Activated naive CD4-positive, alpha-beta T cell (primary cell): ENCODE data around the gene TMEM263.
"Not testable (repeated sequence)": the region's sequence is repeated elsewhere in the genome, so short reads cannot be mapped to it uniquely, and the experiment has no call there.

ENCODE experiments used
- DNase-seq, 4 experiments: peaks; one replicate each; lab custom pipeline; 2025; lab: John Stamatoyannopoulos, UW

TMEM263 gene

DNA sequence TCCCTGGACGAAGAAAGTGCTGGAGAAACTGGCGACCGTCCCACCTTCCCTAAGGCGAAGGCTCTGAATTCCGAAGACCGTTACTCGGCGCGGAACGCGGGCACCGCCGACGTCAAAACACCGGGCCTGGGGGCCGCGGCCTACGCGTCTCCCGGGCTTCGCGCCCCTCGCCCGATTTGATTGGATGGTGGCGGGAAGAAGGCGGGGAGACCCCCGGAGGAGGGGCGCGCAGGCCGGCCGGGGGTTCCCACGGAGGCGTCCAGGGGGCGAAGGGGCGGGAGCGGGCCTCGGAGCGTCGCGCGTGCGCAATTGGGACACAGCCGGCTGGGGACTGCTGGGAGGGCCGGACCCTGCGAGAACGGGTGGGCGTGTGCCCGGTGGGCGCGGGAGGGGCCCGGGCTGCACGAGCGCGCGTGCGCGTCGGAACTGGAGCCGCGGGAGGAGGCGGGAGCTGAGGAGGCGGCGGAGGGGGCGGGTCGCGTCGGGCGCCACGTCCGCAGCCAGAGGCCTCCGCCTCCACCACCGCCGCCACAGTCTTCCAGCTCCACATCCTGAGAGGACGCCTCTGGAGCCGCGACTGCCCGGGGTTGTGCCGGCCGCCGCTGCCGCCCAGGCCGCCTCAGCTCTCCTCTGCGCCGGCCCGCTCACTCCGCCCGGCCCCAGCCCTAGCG is at the start of gene TMEM263:
TMEM263 (plus strand) TSS at position 531 of the 671 bp plus-strand sequence. CDS start 11,210 bp downstream, outside the sequence.
- peak; percentile 65 to 86 (median 73) for DNase-seq

DNA sequence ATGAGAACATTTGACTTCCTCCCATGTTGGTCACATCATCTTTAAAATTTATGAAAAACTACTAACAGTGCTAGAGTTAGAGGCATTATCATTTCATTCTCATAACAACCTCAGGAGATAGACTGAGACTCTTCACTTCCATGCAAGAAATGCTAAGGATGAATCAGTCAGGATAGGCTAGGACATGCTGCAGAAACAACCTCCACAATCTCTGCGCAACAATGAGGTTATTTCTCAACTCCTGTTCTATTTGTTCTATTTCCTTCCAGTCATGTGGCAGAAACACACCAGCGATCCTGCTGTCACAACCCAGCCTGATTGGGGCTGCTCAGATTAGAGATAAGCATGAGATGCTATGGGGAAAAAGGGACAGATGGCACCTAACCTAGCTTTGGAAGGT is 49.0 kb upstream of the TMEM263 start:
- no peak for DNase-seq

- DNase-seq = no peak
These were observed 48.3 kb upstream of the TMEM263 start for GRCh38 chr12:106907411-106907810.

GRCh38 chr12:106907846-106908245 is 47.9 kb upstream of the TMEM263 start:
- no peak for DNase-seq

DNA sequence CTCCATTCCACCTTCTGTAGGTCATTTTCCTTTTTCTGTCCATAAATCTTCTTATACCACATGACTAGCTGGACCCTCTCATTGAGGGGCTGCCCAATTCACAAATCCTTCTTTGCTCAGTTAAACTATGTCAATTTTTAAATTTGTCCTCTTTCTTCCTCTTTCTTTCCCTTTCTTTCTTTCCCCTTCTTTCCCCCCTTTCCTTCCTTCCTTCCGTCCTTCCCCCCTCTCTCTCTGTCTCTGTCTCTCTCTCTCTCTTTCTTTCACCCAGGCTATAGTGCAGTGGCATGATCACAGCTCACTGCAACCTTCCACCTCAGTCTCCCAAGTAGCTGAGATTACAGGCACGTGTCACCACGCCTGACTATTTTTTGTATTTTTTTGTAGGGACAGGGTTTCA is 47.1 kb upstream of the TMEM263 start:
- no peak for DNase-seq

GRCh38 chr12:106910202-106910601 is 45.5 kb upstream of the TMEM263 start:
- no peak for DNase-seq

DNA sequence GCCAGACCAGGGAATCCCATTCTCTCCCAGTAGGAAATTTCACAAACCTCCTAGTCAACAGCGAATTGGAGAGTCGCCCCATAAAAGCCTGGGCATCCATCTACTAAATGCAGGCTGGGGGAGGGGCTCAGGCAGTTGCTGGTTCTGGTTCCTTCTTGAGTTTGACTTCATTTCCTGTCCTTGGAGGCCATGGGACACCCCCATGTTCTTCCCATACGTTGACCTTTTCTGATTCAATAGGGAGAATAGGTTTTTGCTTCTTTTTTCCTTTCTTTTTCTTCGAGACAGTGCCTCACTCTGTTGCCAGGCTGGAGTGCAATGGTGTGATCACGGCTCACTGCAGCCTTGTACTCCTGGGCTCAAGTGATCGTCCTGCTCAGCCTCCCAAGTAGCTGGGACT is 44.1 kb upstream of the TMEM263 start:
- no peak for DNase-seq

- no peak for DNase-seq
These were observed 42.3 kb upstream of the TMEM263 start for GRCh38 chr12:106913456-106913855.

- no peak for DNase-seq
These were observed 40.7 kb upstream of the TMEM263 start for GRCh38 chr12:106914796-106915634.

DNA sequence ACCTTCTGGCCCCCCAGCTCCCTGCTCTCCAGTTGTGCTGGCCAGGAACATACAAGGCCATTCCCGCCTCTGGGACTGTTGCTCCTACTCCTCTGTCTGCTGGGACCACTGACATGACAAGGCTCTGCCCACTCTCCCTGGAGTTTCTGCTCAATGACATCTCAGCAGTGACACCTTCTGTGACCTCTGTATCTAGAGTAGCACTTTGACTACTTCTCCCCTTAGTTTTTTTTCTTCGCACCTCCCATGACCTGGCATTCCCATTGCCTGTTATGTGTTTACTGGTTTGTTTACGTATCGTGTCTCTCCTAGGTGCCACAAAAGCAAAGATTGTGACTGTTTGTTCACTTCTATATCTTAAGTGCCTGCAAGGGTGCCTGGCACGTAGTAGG is 40.1 kb upstream of the TMEM263 start:
- DNase-seq = no peak

DNA sequence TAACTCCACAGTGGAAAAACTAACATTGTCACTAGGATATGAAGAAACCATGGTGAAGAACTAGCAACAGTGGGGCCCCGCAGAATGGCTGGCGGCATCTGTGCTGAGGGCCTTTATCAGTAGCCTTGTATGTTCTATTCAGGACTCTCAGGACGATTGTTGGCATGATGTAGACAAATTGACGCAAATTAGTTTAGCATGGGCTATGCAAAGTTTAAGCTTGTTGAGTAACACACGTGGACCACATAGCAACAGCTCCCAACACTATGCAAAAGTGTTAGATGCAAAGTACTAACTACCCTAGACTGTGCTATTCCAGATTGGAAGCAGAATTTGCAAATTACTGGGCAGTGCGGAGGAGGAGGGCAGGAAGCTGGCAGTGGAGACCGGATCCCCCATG is 38.2 kb upstream of the TMEM263 start:
- DNase-seq = no peak

DNA sequence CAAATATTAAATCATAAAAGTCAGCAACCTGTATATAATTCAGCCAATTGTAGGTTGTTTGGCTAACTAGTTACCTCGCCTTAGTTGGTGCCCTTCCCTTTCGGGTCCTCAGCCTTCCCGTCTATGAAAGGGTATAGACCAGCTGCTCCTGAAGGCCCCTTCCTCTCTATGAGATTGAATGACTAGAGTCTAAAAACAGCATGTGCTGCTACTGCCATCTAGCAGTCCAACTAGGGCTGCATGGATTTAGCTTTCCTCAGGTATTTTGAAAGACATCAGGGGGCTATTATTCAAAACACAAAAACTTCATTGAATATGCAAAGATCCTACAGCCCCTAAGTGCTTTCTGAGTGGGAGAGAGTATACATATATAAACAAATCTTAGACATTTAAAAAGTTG is 37.0 kb upstream of the TMEM263 start:
- DNase-seq = no peak

DNA sequence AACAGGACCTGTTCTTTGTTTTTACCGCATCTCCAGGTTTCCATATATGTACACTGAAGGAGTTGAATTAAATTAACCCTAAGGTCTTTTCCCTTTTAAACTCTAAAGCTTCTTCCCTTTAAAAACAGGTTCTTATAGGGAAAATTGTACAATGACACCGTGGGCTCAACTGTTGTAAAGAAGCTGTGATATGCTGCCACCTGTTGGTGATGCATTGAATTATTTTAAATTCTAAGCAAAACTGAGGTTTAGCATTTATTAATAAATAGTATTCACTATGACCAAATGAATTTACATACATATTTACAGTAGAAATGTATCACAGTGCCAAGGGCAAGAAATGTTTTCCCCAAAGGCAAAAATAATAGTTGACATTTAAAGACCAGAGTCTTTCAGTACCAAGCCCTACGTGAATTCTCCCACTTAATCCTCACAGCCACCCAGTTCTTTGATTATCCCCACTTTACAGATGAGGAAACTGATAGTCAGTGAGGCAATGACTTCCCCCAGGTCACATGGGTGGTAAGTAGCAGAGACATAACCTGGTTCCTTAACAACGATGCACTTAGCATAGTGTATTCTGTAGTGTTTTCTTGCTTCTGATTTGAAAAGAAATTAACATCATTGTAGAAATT is 35.7 kb upstream of the TMEM263 start:
- DNase-seq = no peak

DNA sequence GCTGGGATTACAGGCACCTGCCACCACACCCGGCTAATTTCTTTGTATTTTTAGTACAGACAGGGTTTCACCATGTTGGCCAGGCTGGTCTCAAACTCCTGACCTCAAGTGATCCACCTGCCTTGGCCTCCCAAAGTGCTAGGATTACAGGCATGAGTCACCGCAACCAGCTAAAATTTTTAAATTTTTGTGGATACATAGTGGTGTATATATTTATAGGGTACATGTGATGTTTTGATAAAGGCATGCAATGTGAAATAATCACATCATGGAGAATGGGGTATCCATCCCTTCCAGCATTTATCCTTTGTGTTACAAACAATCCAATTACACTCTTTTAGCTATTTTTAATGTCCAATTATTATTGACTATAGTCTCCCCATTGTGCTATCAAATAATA is 33.7 kb upstream of the TMEM263 start:
- DNase-seq = not testable (repeated sequence)

- DNase-seq = not testable (repeated sequence)
These were observed 32.1 kb upstream of the TMEM263 start for GRCh38 chr12:106923594-106923993.

GRCh38 chr12:106924268-106924861 is 31.3 kb upstream of the TMEM263 start:
- no peak for DNase-seq

DNA sequence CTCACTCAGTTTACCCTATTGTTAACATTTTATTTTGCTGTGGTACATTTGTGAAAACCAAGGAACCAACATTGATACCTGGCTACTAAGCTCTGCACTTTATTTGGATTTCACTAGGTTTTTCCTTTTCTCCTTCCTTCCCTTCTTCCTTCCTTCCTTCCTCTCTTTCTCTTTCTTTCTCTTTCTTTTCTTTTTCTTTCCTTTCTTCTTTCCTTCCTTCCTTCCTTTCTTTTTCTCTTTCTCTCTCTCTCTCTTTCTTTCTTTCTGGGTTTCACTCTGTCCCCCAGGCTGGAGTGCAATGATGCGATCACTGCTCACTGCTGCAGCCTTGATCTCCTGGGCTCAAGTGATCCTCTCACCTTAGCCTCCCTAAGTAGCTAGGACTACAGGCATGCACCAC is 29.1 kb upstream of the TMEM263 start:
- DNase-seq = no peak

DNA sequence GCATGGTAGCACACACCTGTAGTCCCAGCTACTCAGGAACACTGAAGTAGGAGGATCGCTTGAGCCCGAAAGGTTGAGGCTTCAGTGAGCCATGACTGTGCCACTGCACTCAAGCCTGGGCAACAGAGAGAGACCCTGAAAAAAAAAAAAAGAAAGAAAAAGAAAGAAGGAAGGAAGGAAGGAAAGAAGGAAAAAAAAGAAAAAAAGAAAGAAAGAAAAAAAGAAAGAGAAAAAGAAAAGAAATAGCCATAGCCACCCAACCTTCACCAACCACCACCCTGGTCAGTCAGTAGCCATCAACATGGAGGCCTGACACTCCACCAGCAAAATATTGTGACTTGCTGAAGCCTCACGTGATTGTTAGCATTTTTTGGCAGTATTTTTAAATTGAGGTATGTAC is 21.4 kb upstream of the TMEM263 start:
- DNase-seq = no peak

GRCh38 chr12:106941481-106942156 is 14.1 kb upstream of the TMEM263 start:
- DNase-seq = no peak

- no peak for DNase-seq
These were observed 12.9 kb upstream of the TMEM263 start for GRCh38 chr12:106942775-106943174.

GRCh38 chr12:106945261-106945851 is 10.4 kb upstream of the TMEM263 start:
- DNase-seq = no peak

DNA sequence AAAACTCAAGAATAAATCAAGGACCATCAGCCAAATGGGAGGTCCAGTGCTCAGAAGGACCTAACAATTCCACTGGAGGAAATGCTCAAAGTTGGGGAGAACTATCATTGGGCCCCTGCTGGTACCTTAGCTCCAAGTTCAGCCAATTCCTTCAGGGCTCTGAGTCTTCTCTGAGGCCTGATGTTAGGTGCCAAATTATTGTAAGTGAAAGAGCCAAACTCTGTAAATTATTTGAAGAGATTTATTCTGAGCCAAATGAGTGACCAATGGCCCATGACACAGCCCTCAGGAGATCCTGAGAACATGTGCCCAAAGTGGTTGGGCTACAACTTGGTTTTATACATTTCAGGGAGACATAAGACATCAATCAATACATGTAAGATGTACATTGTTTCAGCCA is 8.2 kb upstream of the TMEM263 start:
- no peak for DNase-seq
